SKM-1 (cell line): ENCODE measurements around the gene RNF133.

ENCODE experiments used
- DNase-seq: peaks from one replicate; lab custom pipeline; 2025; ENCODE audit not compliant: unreplicated experiment; lab: John Stamatoyannopoulos, UW

The RNF133 gene, protein sequence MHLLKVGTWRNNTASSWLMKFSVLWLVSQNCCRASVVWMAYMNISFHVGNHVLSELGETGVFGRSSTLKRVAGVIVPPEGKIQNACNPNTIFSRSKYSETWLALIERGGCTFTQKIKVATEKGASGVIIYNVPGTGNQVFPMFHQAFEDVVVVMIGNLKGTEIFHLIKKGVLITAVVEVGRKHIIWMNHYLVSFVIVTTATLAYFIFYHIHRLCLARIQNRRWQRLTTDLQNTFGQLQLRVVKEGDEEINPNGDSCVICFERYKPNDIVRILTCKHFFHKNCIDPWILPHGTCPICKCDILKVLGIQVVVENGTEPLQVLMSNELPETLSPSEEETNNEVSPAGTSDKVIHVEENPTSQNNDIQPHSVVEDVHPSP

GRCh38 chr7:122699017-122699416 is at the start of gene RNF133:
TSS of gene RNF133 (minus strand) at chr7:122699117. CDS start at chr7:122698918, 199 bp downstream.
- DNase-seq, result no peak

DNA sequence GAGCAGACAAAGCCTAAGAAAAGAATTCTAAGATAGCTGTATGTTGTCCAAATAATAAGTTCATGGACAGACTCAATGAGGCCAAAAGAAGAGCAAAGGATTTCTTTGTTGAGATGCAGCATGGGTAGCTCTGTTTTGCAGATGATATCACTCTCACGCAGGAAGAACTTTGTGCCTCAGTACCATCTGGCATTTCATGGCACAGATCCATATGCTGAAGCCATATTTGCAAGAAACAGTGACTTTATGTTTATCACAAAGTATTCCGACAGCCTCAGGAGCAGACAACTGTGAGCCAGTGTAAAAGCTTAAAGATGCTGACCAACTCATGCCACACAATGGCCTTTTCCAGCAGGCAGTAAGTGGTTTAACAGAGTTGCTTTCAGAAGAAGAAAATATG is 49.3 kb upstream of the RNF133 start:
- DNase-seq, result no peak

GRCh38 chr7:122746948-122747347 is 48.0 kb upstream of the RNF133 start:
- DNase-seq, result no peak

GRCh38 chr7:122743211-122743610 is 44.3 kb upstream of the RNF133 start:
- no peak for DNase-seq

DNA sequence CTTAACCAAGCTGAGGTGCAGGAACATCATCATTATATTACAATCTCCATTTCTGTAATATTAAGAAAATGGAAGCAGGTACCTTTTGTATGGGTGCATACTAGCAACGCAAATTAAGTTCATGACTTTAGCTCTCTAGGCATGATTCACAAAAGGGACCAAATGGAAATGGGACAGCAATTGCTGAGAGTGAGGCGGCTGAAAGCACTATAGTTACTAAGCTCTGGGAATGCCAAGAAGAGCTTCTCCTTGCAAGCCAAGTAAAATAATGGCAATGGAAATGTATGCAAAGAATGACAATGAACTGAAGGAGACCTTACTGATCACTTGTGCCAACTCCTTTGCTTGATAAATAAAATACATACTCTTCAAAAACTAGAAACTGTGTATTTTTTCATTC is 40.0 kb upstream of the RNF133 start:
- no peak for DNase-seq

DNA sequence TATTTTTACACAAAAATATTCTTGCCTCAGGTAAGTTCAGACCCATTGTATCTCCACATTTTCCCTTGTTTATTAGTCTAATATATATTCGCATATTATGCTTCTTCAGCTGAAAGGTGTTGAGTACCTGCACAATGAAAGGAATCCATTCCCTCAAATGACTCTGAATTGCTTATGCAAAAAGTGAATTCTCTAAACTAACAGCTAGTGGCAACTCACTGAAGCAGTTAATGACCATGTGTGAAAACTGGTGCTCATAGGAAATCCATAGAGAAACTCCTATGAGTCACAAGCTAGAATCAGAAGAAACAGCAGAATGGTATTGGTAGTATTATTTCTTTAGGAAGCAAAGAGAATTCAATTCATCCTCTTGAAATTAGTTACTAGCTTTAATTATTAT is 37.3 kb upstream of the RNF133 start:
- no peak for DNase-seq

- no peak for DNase-seq
These were observed 28.8 kb upstream of the RNF133 start for GRCh38 chr7:122727759-122728158.

DNA sequence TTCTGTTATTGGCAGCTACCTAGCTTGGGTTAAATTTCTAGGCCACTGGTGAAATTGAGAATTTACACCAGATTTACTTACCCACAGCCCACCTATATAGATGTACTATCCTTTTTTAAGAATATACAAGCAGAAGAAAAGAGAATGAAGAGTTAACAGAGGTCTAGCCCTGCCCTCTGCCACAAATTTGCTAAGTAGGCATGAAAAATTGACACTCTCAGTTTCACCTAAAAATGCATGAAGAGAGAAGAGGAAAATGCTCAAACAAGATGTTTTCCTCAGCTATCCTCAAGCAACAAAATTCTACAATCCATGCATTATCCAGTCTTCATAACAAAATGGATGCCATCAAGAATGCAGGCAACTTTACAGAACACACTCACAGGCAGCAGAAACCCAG is 28.4 kb upstream of the RNF133 start:
- no peak for DNase-seq

DNA sequence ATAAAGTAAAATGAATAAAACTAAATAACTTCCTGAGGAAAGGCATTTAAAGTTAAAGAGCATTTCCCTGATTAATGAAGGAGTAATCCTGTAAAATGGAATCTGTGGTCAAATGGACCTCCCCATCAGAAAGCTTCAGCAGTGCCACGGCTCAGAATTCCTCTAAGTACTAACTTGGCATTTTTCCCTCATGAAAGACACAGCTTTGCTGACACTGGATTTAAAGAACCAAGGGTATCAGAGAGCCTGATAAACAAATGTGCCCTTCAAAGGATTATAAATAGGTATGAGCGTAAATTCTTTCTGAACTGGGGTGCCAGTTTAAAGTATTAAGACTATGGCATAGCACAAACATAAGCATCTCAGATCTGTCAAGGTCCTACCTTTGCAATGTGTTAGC is 28.0 kb upstream of the RNF133 start:
- no peak for DNase-seq

- no peak for DNase-seq
These were observed 25.4 kb upstream of the RNF133 start for GRCh38 chr7:122724366-122724765.

DNA sequence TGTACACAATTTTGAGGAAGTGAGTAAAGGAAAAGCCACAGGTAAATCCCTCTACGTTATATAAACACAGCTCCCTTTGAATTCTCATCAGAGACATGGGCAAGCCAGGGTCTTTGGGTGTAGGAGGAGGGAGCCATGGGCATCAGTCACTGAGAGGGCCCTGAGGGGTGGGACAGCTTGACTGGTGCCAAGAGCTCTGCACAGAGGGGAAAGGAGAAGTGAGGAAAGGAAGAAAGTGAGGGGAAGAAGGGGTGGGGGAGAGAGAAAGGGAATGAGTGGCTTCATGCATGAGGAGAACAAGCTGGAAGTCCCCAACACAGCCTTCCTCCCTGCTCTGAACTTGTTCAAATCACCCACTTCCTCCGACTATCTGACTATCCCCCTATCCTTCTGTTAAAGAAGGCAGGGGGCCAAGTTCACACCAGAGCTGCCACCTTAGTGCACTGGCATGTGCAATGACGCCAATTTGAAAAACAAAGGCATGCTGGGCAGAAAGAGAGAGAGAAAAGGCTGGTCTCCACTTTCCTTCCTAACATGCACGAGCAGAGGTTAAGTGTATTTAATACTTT is 20.2 kb upstream of the RNF133 start:
- no peak for DNase-seq

DNA sequence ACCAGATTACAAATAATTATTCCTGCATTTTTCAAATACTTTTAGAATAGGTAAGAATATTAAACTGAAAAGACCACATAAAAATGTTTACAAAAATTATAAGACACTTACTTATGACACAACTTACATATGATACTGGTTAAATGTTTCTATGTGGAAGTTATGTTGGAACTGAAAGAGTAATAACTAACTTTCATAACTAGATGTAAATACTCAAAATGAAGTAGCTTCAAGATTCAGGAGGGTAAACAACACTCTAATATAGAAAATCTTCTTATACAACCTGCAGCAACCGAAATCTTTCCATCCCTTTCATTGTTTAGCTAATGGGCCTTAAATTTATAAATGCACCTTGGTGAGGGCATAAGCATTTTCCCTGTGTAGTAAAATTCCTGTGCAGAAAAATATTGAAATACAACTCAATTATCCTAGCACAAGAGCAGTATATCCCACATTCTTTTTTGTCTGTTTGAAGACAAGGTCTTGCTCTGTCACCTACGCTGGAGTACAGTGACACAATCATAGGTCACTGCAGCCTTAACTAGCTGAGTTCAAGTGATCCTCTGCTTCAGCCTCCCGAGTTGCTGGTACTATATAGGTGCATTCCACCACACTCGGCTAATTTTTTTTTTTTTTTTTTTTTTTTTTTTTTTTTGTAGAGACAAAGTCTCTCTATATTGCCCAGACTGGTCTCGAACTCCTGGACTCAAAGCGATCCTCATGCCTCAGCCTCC is 18.6 kb upstream of the RNF133 start:
- no peak for DNase-seq

DNA sequence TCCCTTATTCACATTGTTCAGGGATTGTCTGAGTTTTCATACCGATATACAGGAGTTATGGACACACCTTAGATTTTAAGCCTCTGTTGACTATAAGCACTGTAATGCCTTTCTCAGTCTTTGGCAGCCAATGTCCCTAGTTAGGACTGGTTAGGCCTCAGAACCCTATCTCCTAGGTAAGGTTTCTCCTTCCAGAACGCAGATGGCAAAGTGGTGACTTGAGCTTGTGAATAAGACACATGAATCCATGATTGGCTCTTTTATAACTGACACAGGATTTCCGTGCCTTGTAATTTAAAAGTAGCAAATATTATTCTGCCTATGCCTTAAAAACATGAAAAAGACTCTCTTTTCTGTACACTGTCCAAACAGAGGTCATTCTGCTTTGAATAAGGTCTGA is 16.3 kb upstream of the RNF133 start:
- DNase-seq, result no peak

GRCh38 chr7:122710916-122711315 is 12.0 kb upstream of the RNF133 start:
- no peak for DNase-seq

DNA sequence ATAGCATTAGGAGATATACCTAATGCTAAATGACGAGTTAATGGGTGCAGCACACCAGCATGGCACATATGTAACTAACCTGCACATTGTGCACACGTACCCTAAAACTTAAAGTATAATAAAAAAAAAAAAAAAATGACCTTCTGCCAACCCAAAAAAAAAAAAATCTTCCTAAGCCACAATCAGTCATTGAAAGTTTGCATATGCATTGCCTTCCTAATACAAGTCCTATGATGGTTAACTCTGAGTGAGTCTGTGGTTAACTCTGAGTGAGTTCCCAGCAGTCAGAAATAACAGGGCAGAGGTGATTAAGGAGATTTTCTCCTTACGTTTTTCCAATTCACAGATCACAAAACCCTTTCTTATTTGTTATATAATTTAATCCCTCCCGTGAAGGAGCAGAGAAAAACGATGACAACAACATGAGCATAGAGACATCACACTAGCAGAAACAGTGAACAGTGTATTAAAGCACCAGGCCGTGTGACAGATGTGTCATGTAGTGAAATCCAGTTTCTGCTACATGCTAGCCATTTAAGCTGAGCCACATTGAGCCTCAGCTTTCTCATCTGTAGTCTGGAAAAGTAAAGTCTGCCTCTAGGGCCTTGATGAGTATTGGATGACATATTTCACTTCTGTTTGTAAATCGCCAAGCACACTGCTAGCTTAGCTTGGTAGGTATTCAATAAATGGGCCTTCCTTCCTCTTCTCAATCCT is 11.2 kb upstream of the RNF133 start:
- DNase-seq, result no peak

- no peak for DNase-seq
These were observed 7.9 kb upstream of the RNF133 start for GRCh38 chr7:122706836-122707235.

DNA sequence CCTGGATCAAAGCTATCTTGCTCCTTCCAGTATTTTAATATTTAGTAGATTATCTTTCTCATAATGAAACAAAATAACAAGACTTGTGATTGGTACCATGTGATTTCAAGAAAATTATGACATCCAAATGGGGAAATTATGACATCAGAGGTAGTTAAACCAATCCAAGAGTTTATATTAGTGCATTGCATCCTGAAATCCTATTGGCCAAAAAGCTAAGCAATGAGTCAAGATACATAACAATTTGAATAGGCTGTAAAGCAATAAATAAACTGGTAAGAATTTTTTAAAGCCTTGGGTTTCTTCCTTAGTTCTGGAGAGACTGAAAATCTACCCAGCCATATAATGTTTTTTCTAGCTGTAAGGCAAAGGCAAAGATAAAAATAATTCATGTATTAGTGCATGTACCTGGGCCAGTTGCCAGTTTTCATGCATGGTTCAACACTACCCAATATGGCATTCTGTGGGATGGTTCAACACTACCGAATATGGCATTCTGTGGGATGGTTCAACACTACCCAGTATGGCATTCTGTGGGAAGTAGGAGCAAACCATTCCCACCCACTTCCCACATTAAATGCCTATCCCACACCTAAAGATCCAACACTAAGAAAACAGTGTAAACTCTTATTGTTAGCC is 4.1 kb upstream of the RNF133 start, which contains the start of gene RNF148:
Gene RNF148, minus strand, starts transcription at position 51 of the 639 bp plus-strand sequence. CDS start 172 bp downstream, outside the sequence.
- DNase-seq, result no peak

- DNase-seq, result no peak
These were observed 3.1 kb downstream of the RNF133 start for GRCh38 chr7:122695816-122696215.

DNA sequence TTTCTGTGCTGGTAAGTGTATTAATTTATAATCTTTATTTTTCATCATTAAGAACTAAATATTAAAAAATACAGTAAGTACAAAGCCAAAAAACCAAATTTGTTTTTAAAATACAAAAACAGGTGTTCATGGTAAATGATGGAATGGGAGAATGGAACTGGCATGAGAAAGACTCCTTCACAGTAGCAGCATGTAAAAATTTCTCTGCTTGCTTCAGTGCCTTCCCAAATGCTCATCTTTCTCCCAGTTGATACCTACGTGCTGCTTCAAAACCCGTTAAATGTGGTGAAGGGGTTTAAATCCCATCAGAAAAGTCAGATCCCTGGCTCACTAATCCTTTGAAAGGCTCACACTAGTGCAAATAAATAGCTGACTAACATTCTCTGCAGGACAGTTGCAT is 4.2 kb downstream of the RNF133 start:
- DNase-seq, result no peak

DNA sequence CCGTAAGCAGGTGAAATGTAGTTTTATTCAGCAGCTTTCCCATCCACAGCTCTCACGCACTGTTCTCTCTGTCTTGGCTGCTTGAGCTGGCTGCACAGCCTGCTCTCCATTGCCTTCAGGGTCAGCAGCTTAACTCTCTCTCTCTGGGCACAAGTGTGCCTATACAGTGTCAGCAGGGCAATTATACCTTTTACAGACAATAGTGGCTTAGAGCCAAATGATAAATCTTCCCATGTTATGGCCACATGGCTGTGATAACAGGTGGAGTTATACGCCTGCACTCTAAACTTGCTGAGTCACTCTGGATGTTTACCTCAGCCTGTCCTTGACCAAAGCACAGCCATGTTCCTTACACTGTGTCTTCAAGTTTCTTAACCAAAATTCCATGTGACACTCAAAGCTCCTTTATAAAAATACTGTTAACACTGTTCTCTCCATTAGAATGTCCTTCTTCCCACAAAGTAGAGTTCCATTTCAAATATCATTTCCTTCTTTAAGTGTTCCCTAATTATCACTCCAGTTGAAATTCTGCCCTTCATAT is 6.1 kb downstream of the RNF133 start:
- no peak for DNase-seq
